ENCODE data around the gene AP5S1.

GRCh38 chr20:3777716-3778629 lies 42.4 kb upstream of the AP5S1 start:
- TF ChIP-seq POLR2A (IDR thresholded peaks at IDR 0.05) (no peak), EP300 (IDR thresholded peaks at IDR 0.05) (no peak), CTCF (IDR thresholded peaks at IDR 0.05) (peak in 2 of 4 experiments; percentile 8 to 35), POLR2AphosphoS5 (IDR thresholded peaks at IDR 0.05) (no peak)
